Endothelial cell of umbilical vein (primary cell): ENCODE measurements around the gene PNPLA6. TPM values are rescaled to one million over a fixed set of nuclear protein-coding genes. Genes with fewer than 3 reads are reported as not detected.

ENCODE experiments used
- BruUV-seq: library from RNA; stranded (reverse); fragments of 400-500 nt; replicated peaks from 2 replicates; lab custom pipeline; 2021; lab: Mats Ljungman, UMichigan
- CTCF ChIA-PET: fragments of 300-600, 350-600 bp; sonication (Branson Sonifier 250); formaldehyde crosslinking; loops from one replicate; lab custom pipeline; 2021; ENCODE audit warnings: antibody characterized with exemption, inconsistent platforms; lab: Charles Lee
- POLR2A ChIA-PET: fragments of 300-600, 350-600 bp; sonication (Branson Sonifier 250); formaldehyde crosslinking; loops from one replicate; lab custom pipeline; 2021; ENCODE audit warnings: antibody characterized with exemption, inconsistent platforms; lab: Charles Lee
- DNase-seq: peaks from one replicate; pipeline ENCODE4 v3.0.0-alpha.2; 2011; ENCODE audit warnings: low read depth, low spot score
- FAIRE-seq: peaks from 2 replicates; lab custom pipeline; 2011; peaks lifted over from hg19 to GRCh38; lab: Jason Lieb, UNC
- H2AFZ ChIP-seq: 2 replicates; pipeline ENCODE4 v1.6.0; 2012; ENCODE audit warnings: low read depth, low read length, control low read depth, inconsistent platforms
- H3K27ac ChIP-seq: 2 replicates; pipeline ENCODE4 v1.5.1; 2011; ENCODE audit warnings: low read depth, mild to moderate bottlenecking, control low read depth, low read length, moderate library complexity; ENCODE audit not compliant: insufficient read depth
- H3K27me3 ChIP-seq, 2 experiments: 2 replicates each; pipeline versions ENCODE4 v1.6.0 to v1.6.1; 2011; ENCODE audit warnings: low read length in 2 of 2, mixed read lengths in 1 of 2; ENCODE audit not compliant: control insufficient read depth in 2 of 2, insufficient read depth in 2 of 2
- H3K36me3 ChIP-seq, 2 experiments: 2 replicates in 1 of 2; 3 replicates in 1 of 2; pipeline ENCODE4 v1.5.1; 2011; ENCODE audit warnings: low read length in 2 of 2, mild to moderate bottlenecking in 1 of 2, moderate library complexity in 1 of 2; ENCODE audit not compliant: control insufficient read depth in 2 of 2, insufficient read depth in 2 of 2; ENCODE audit errors: extremely low read depth in 1 of 2
- H3K4me1 ChIP-seq: 3 replicates; pipeline ENCODE4 v1.5.1; 2011; ENCODE audit warnings: mild to moderate bottlenecking, low read length; ENCODE audit not compliant: control insufficient read depth, insufficient read depth; ENCODE audit errors: extremely low read depth
- H3K4me2 ChIP-seq: 2 replicates; pipeline ENCODE4 v1.6.1; 2011; ENCODE audit warnings: low read length, control low read depth, mixed read lengths; ENCODE audit not compliant: insufficient read depth
- H3K4me3 ChIP-seq, 3 experiments: fragments of 200-600 bp in 1 of 3; sonication (generic), shearing (Covaris generic) in 1 of 3; replicated peaks in 1 of 3; 2 replicates each; pipeline ENCODE4 v1.5.1; 2011 to 2016; ENCODE audit warnings: control low read depth in 3 of 3, low read length in 3 of 3, mild to moderate bottlenecking in 2 of 3, inconsistent platforms in 1 of 3, low read depth in 1 of 3, moderate library complexity in 1 of 3; ENCODE audit not compliant: insufficient read depth in 1 of 3
- H3K79me2 ChIP-seq: 2 replicates; pipeline ENCODE4 v1.6.0; 2012; ENCODE audit warnings: low read length, inconsistent platforms; ENCODE audit not compliant: control insufficient read depth, insufficient read depth
- H3K9ac ChIP-seq: replicated peaks from 2 replicates; pipeline ENCODE3; 2011; ENCODE audit warnings: low read length, control low read depth; ENCODE audit not compliant: insufficient read depth; ENCODE audit errors: extremely low read depth
- H3K9me1 ChIP-seq: replicated peaks from 3 replicates; pipeline ENCODE4 v1.6.0; 2011; ENCODE audit warnings: mild to moderate bottlenecking, low read length; ENCODE audit not compliant: control insufficient read depth, insufficient read depth; ENCODE audit errors: extremely low read depth
- H3K9me3 ChIP-seq: replicated peaks from 2 replicates; pipeline ENCODE4 v1.5.1; 2012; ENCODE audit warnings: low read length, inconsistent platforms; ENCODE audit not compliant: control insufficient read depth, insufficient read depth
- H4K20me1 ChIP-seq: replicated peaks from 2 replicates; pipeline ENCODE3; 2011; ENCODE audit warnings: mild to moderate bottlenecking, low read length; ENCODE audit not compliant: control insufficient read depth, insufficient read depth; ENCODE audit errors: extremely low read depth
- EZH2 ChIP-seq: IDR thresholded peaks from 2 replicates; pipeline ENCODE4 v1.6.1; 2012; ENCODE audit warnings: borderline replicate concordance, low read depth, mild to moderate bottlenecking, moderate library complexity, low read length, inconsistent platforms; ENCODE audit not compliant: severe bottlenecking
- FOS ChIP-seq: IDR thresholded peaks from 2 replicates; pipeline ENCODE4 v1.6.1; 2011; ENCODE audit warnings: mild to moderate bottlenecking, low read length, moderate library complexity, borderline replicate concordance; ENCODE audit not compliant: insufficient read depth
- GATA2 ChIP-seq: IDR thresholded peaks from 2 replicates; pipeline ENCODE4 v1.7.0; 2011; ENCODE audit warnings: low read depth, mild to moderate bottlenecking, moderate library complexity, mixed read lengths, low read length; ENCODE audit not compliant: insufficient read length, insufficient read depth
- JUN ChIP-seq: IDR thresholded peaks from 2 replicates; pipeline ENCODE4 v1.6.1; 2011; ENCODE audit warnings: borderline replicate concordance, low read depth; ENCODE audit not compliant: insufficient read length, insufficient read depth
- MYC ChIP-seq: IDR thresholded peaks from one replicate; pipeline ENCODE4 v1.6.1; 2011; ENCODE audit warnings: mild to moderate bottlenecking, low read depth, low read length
- POLR2A ChIP-seq: IDR thresholded peaks from 2 replicates; pipeline ENCODE4 v1.6.1; 2012; ENCODE audit warnings: low read depth, mild to moderate bottlenecking, control low read depth, low read length
- POLR2AphosphoS5 ChIP-seq: IDR thresholded peaks from 2 replicates; pipeline ENCODE4 v1.6.1; 2012; ENCODE audit warnings: low read depth, mild to moderate bottlenecking, control low read depth, low read length, moderate library complexity; ENCODE audit not compliant: insufficient read depth
- dilution Hi-C: fragments of 300-500 bp; cut with MboI; formaldehyde crosslinking; loops from one replicate; pipeline ENCODE4 v1.15.0; 2019; ENCODE audit warnings: low sequenced_read_pairs; ENCODE audit not compliant: extremely low pct_ligation_motif_present
- intact Hi-C: fragments of 100-400 bp; cut with micrococcal nuclease; formaldehyde crosslinking; loops from one replicate; pipeline ENCODE4 v1.10.0; 2022
- polyA plus RNA-seq, 4 experiments: library from polyadenylated mRNA; depleted of rRNA in 3 of 4; stranded (reverse) in 3 of 4; unstranded in 1 of 4; fragments of >200 nt; gene quantifications; 2 replicates each; pipeline versions ENCODE4 v1.2.1 to v1.2.3, GENCODE V29; 2011 to 2012; ENCODE audit warnings: missing spikeins in 1 of 4
- total RNA-seq: library from RNA; stranded (reverse); gene quantifications from 2 replicates; pipeline ENCODE4 v1.2.3, GENCODE V29; 2021
- TF ChIP-seq, protein P1 (sequence below): IDR thresholded peaks from 2 replicates; pipeline ENCODE4 v1.6.1; 2011; ENCODE audit not compliant: insufficient read depth, insufficient read length
- TF ChIP-seq, protein P2 (sequence below), 2 donors: IDR thresholded peaks; 1 replicate in 1 of 2; 2 replicates in 1 of 2; pipeline ENCODE4 v1.5.1; 2011; ENCODE audit warnings: low read length in 2 of 2, mild to moderate bottlenecking in 2 of 2, moderate library complexity in 2 of 2, control low read depth in 1 of 2, inconsistent platforms in 1 of 2, low read depth in 1 of 2; ENCODE audit not compliant: insufficient read depth in 1 of 2; ENCODE audit errors: extremely low read depth in 1 of 2

PNPLA6 gene
- total and polyA plus RNA-seq, 2 donors (not counting 3 experiments of a cell fraction or from before 2014, with no cell fraction given): 106 to 164 TPM

DNA sequence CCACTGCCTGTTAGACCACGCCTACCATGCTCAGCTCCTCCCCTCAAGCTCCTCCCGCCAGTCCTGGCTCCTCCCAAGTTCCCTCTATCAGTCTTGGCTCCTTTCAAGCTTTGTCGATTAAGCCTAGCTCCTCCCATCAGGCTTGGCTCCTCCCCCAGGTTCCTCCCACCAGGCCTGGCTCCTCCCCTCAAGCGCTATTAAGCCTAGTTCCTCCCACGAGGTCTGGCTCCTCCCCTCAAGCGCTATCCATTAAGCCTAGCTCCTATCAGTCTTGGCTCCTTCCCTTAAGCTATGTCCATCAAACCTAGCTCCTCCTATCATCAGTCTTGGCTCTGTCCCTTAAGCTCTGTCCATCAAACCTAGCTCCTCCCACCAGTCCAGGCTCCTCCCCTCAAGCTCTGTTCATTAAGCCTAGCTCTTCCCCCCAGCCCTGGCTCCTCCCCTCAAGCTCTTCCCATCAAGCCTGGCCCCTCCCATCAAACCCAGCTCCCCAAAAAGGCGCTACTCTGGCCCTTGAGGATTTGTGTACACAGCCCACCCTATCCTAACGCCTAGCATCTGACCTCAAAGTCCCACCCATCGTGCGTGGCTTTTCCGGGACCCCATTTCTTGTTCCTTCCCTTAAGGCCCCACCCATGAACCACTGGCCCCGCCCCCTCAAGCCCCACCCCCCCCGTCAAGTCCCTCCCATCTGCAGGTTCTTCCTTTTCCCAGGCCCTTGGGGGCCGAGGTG, 70.1 kb downstream of the PNPLA6 start:
- POLR2A ChIA-PET: interaction anchor here (0.6 kb wide), 1 partner anchor 13 kb away, joined by 3 read pairs; no protein-coding TSS in a partner anchor
- intact Hi-C loops: no loop called here
- no TSS peak for BruUV-seq

More for the DNA sequence above, 70.1 kb downstream of the PNPLA6 start:
- no peak overlapping the region for H3K9ac ChIP-seq
- no peaks in the 10 kb centered on the region for H3K79me2 ChIP-seq
- no peaks in the 10 kb centered on the region for H3K27me3 ChIP-seq
- no peak overlapping the region for H3K4me2 ChIP-seq
- no peaks in the 10 kb centered on the region for H3K9me3 ChIP-seq
- H3K4me1 ChIP-seq: no peaks in the 10 kb centered on the region
- no peaks in the 10 kb centered on the region for H4K20me1 ChIP-seq
- dilution Hi-C loops: no loop called here
- FAIRE-seq (no peak), DNase-seq (peak; percentile 29)
- no peak overlapping the region for H2AFZ ChIP-seq
- no peaks in the 10 kb centered on the region for H3K36me3 ChIP-seq
- TF ChIP-seq EZH2 (no peak), GATA2 (no peak), POLR2A (no peak), MYC (no peak), JUN (no peak), POLR2AphosphoS5 (no peak), FOS (no peak)
- TF ChIP-seq, protein P1, sequence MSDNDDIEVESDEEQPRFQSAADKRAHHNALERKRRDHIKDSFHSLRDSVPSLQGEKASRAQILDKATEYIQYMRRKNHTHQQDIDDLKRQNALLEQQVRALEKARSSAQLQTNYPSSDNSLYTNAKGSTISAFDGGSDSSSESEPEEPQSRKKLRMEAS: no peak
- TF ChIP-seq, protein P2, sequence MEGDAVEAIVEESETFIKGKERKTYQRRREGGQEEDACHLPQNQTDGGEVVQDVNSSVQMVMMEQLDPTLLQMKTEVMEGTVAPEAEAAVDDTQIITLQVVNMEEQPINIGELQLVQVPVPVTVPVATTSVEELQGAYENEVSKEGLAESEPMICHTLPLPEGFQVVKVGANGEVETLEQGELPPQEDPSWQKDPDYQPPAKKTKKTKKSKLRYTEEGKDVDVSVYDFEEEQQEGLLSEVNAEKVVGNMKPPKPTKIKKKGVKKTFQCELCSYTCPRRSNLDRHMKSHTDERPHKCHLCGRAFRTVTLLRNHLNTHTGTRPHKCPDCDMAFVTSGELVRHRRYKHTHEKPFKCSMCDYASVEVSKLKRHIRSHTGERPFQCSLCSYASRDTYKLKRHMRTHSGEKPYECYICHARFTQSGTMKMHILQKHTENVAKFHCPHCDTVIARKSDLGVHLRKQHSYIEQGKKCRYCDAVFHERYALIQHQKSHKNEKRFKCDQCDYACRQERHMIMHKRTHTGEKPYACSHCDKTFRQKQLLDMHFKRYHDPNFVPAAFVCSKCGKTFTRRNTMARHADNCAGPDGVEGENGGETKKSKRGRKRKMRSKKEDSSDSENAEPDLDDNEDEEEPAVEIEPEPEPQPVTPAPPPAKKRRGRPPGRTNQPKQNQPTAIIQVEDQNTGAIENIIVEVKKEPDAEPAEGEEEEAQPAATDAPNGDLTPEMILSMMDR (IDR thresholded peaks at IDR 0.05; ENCODE audit: extremely low read depth in 1 of 2, insufficient read depth in 1 of 2, low read depth in 1 of 2, low read length in 2 of 2): no peak
- no peaks in the 10 kb centered on the region for H3K9me1 ChIP-seq
- CTCF ChIA-PET: interaction anchor here (1.0 to 2.2 kb wide), 4 partner anchors 37 to 252 kb away, joined by 3 to 8 read pairs (median 4); partner anchors contain the start of gene TRAPPC5
- no peak overlapping the region for H3K27ac ChIP-seq
- H3K4me3 ChIP-seq: no peak overlapping the region
